ENCODE data around the gene FREM2.

FREM2 gene

DNA sequence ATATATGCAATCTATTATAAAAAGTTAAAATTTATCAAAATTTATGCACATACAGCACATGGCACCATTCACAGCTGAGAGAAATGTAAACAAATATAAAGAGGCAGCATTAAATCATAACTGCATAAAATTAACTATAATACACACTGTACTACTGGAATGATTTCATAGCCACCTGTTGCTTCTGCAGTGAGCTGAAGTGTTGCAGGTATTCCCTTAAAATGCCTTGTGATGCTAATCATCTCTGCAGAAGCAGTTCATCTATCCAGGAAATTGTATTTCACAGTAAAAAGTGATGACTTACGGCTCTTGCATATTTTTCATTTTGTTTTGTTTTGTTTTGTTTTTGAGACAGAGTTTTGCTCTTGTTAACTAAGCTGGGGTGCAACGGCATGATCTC is 221.7 kb downstream of the FREM2 start:
- no peak for DNase-seq

DNA sequence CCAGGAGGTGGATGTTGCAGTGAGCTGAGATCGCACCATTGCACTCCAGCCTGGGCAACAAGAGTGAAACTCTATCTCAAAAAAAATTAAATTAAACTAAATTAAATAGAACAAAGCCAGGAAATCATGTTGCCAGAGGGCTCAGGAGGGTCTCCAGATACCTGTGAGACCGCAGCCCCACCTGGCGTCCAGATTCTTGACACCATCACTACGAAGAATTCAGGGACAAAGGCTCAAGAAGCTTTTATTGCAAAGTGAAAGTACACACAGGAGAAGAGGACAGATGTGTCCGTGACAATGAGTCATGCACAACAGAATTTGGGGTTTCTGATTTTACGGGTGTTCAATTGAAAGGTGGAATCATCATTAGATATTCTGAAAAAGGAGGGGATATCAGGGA is 227.2 kb downstream of the FREM2 start:
- no peak for DNase-seq

- no peak for DNase-seq
Observed at GRCh38 chr13:38921081-38921480, 234.2 kb downstream of the FREM2 start.

DNA sequence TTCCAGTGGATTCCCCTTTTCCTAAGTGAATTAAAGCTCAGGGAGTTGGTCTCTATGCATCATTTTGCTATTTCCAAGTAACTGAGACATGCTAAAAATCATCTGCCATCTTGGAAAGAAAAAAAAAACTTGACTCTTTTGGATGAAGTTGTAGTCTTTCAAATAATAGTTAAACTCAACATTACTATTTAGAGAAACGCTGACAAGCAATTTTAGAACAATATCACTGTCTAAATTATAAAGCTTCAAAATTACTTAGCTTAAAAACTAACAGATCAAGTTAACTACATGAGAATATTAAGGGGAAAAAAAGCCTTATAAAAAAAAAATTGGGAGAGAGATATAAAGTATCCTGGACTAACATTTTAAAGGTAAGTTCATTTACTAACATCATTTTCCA is 235.3 kb downstream of the FREM2 start:
- DNase-seq: no peak

DNA sequence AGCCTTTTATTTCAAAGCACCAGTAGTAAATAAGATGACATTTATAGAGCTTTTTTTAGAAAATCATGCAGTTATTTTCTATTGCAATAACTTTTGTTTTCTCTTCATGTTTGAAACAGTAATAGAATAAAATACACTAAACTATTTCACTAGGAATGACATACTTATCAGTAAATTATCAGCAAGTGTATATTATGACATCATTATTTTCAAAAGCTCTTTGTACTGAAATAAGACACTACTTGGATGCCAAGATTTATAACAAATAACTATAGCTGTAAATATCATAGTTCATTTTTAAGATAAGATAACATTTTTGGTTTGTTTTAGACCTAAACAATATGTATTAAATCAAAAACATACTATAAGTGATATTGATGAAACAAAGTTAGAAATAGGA is 246.9 kb downstream of the FREM2 start:
- DNase-seq: no peak

All from NCI-H524 (cell line).